Urothelium cell line (cell line): ENCODE data around the gene GPR108.

Experiments
- DNase-seq: peaks from one replicate; pipeline ENCODE4 v3.0.0; 2011; ENCODE audit warnings: low spot score, mixed read lengths
- FAIRE-seq: peaks from 2 replicates; lab custom pipeline; 2011; peaks lifted over from hg19 to GRCh38; lab: Jason Lieb, UNC

The GPR108 gene

GRCh38 chr19:6685482-6685881, 51.9 kb downstream of the GPR108 start:
- FAIRE-seq (no peak), DNase-seq (no peak)

- FAIRE-seq = no peak
- DNase-seq = no peak
Measured at GRCh38 chr19:6683971-6684370, 53.4 kb downstream of the GPR108 start.

- no peak for DNase-seq
- FAIRE-seq = no peak
Measured at GRCh38 chr19:6682607-6683128, 54.7 kb downstream of the GPR108 start.

GRCh38 chr19:6680141-6680540, 57.2 kb downstream of the GPR108 start:
- no peak for DNase-seq
- no peak for FAIRE-seq
